Glutamatergic neuron (in vitro differentiated cells): ENCODE measurements around the gene GLIS1. TPM values are rescaled to one million over a fixed set of nuclear protein-coding genes. Genes with fewer than 3 reads are reported as not detected.

Source experiments
- DNase-seq: peaks from one replicate; pipeline ENCODE4 v3.0.0; 2022
- H3K27ac Mint-ChIP-seq: one replicate; pipeline ENCODE4 v1.8.0; 2020; ENCODE audit warnings: mild to moderate bottlenecking, mixed read lengths, inconsistent platforms; ENCODE audit not compliant: unreplicated experiment
- H3K27me3 Mint-ChIP-seq: one replicate; pipeline ENCODE4 v1.8.0; 2020; ENCODE audit warnings: mild to moderate bottlenecking, moderate library complexity, mixed read lengths, inconsistent platforms; ENCODE audit not compliant: unreplicated experiment
- H3K36me3 Mint-ChIP-seq: one replicate; pipeline ENCODE4 v1.8.0; 2020; ENCODE audit warnings: mild to moderate bottlenecking, mixed read lengths, inconsistent platforms; ENCODE audit not compliant: unreplicated experiment
- H3K4me1 Mint-ChIP-seq: one replicate; pipeline ENCODE4 v1.8.0; 2020; ENCODE audit warnings: mild to moderate bottlenecking, low read depth, mixed read lengths, inconsistent platforms; ENCODE audit not compliant: unreplicated experiment
- H3K4me3 Mint-ChIP-seq: one replicate; pipeline ENCODE4 v1.8.0; 2020; ENCODE audit warnings: mild to moderate bottlenecking, mixed read lengths, inconsistent platforms; ENCODE audit not compliant: unreplicated experiment
- H3K9me3 Mint-ChIP-seq: one replicate; pipeline ENCODE4 v1.8.0; 2020; ENCODE audit warnings: mild to moderate bottlenecking, moderate library complexity, mixed read lengths, inconsistent platforms; ENCODE audit not compliant: unreplicated experiment
- total RNA-seq: library from RNA; stranded (reverse); fragmentation: NEBNext Ultra II Directional; extraction: Animal tissue kit (Norgen Biotek cat#: 25700); gene quantifications from one replicate; pipeline ENCODE4 v1.2.1, GENCODE V29; 2021; ENCODE audit not compliant: unreplicated experiment
- TF ChIP-seq, protein P1 (sequence below): fragments of 200-600 bp; sonication (generic); IDR thresholded peaks from one replicate; pipeline ENCODE4 v1.5.0; 2021; ENCODE audit not compliant: partially characterized antibody, unreplicated experiment

The GLIS1 gene
- total RNA-seq, 1 donor from 2014 or later = 0.76 TPM

DNA sequence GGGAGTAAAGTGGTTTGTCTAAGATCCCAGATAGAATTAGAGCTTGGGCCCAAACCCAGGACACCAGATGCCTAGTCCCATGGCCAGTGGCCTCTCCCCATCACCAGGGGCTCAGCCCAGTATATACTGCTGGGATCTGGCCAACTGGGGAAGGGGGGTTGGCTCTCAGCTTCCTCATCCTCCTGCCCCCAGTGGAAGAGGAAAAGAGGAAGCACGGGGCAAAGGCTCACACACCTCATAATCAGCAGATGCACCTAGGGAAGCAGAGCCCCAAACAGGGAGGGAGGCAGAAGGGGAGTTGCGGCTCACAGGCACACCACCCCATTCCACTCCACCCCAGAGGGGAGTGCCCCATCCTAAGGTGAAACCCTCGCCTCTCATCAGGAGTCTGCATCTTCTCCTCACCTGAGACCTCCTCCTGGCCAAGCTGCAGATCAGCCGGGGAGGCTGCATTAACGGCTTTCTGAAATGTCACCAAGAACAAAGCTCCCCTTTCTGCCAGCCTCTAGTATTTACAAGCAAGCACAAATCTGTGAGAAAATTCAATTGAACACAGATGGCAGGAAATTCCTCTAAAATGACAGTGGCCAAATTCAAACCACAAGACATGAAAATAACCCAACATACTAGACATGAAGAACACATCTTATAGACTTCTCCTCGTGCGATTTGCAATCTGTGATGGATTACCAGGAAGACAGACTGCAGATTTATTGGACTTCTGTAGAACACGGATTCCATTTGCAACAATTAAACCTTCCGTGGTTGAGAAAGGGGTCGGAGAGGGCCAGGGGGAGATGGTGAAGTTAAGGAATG, 82.8 kb downstream of the GLIS1 start:
- Mint-ChIP-seq H3K4me3 (no peak overlapping the region), H3K36me3 (peaks cover 7% of the 10 kb centered on the region), H3K4me1 (no peaks in the 10 kb centered on the region), H3K27me3 (peaks cover 4% of the 10 kb centered on the region), H3K27ac (no peak overlapping the region), H3K9me3 (peaks cover 7% of the 10 kb centered on the region)
- DNase-seq = no peak
- TF ChIP-seq, protein P1, sequence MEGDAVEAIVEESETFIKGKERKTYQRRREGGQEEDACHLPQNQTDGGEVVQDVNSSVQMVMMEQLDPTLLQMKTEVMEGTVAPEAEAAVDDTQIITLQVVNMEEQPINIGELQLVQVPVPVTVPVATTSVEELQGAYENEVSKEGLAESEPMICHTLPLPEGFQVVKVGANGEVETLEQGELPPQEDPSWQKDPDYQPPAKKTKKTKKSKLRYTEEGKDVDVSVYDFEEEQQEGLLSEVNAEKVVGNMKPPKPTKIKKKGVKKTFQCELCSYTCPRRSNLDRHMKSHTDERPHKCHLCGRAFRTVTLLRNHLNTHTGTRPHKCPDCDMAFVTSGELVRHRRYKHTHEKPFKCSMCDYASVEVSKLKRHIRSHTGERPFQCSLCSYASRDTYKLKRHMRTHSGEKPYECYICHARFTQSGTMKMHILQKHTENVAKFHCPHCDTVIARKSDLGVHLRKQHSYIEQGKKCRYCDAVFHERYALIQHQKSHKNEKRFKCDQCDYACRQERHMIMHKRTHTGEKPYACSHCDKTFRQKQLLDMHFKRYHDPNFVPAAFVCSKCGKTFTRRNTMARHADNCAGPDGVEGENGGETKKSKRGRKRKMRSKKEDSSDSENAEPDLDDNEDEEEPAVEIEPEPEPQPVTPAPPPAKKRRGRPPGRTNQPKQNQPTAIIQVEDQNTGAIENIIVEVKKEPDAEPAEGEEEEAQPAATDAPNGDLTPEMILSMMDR = no peak

- Mint-ChIP-seq H3K4me1 (no peaks in the 10 kb centered on the region), H3K27ac (no peak overlapping the region)
- TF ChIP-seq, protein P1 = no peak
Observed at GRCh38 chr1:53654216-53655210, 84.5 kb downstream of the GLIS1 start.

GRCh38 chr1:53653631-53654030, 85.3 kb downstream of the GLIS1 start:
- H3K4me1 Mint-ChIP-seq = no peaks in the 10 kb centered on the region
- peaks cover 4% of the 10 kb centered on the region for H3K27me3 Mint-ChIP-seq
- no peak overlapping the region for H3K27ac Mint-ChIP-seq
- TF ChIP-seq, protein P1 = no peak
- peaks cover 4% of the 10 kb centered on the region for H3K9me3 Mint-ChIP-seq
- H3K4me3 Mint-ChIP-seq = no peak overlapping the region
- DNase-seq = no peak
- H3K36me3 Mint-ChIP-seq = peaks cover 7% of the 10 kb centered on the region

More at GRCh38 chr1:53654216-53655210, 84.5 kb downstream of the GLIS1 start:
- no peak for DNase-seq
- peaks cover 7% of the 10 kb centered on the region for H3K36me3 Mint-ChIP-seq
- H3K4me3 Mint-ChIP-seq = no peak overlapping the region
- H3K9me3 Mint-ChIP-seq = peaks cover 4% of the 10 kb centered on the region
- peaks cover 4% of the 10 kb centered on the region for H3K27me3 Mint-ChIP-seq

DNA sequence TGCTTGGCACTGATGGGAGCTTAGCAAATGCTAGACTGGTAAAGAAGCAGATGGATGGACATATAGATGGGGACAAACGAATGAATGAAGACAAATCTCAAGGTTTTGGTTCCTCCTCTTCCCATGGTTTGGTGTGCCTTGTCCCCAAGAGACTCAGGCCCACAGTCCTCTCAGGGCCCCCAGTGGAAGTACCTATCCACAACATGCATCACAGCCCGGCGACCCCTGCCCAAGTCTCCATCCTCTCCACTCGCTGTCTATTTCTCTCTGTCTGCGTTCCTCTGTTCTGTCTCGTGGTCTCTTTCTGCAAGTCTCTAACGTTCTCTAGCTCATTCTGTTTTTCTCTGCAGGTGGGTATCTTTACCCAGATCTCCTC, 85.8 kb downstream of the GLIS1 start:
- Mint-ChIP-seq H3K36me3 (peaks cover 7% of the 10 kb centered on the region), H3K4me1 (no peaks in the 10 kb centered on the region)

More for the DNA sequence above, 85.8 kb downstream of the GLIS1 start:
- peaks cover 4% of the 10 kb centered on the region for H3K9me3 Mint-ChIP-seq
- H3K27me3 Mint-ChIP-seq = peaks cover 4% of the 10 kb centered on the region
- H3K27ac Mint-ChIP-seq = no peak overlapping the region
- no peak overlapping the region for H3K4me3 Mint-ChIP-seq
- TF ChIP-seq, protein P1 = no peak
- DNase-seq = no peak
